ENCODE results near the gene GABRB2. TPM values are rescaled to one million over a fixed set of nuclear protein-coding genes. Genes with fewer than 3 reads are reported as not detected.

Gene GABRB2
- total RNA-seq, 4 donors from 2014 or later, result 0.61 to 10.1 TPM; not detected in 2

- Histone ChIP-seq H3K4me3 (no peak overlapping the region), H3K36me3 (no peaks in the 10 kb centered on the region), H3K9me3 (no peaks in the 10 kb centered on the region), H3K4me1 (no peaks in the 10 kb centered on the region), H3K27me3 (no peaks in the 10 kb centered on the region), H3K27ac (no peak overlapping the region)
- TF ChIP-seq POLR2A (IDR thresholded peaks at IDR 0.05), result no peak
- no peak for TF ChIP-seq CTCF (IDR thresholded peaks at IDR 0.05)
- no peak for DNase-seq
- intact Hi-C loops (cut with DNase I; ENCODE audit: low total_unique reads), result no loop called here
Measured at GRCh38 chr5:161387121-161387520, 159.4 kb downstream of the GABRB2 start.

GRCh38 chr5:161385027-161385426 lies 161.5 kb downstream of the GABRB2 start:
- no peak for DNase-seq
- no peak overlapping the region for H3K27ac ChIP-seq

GRCh38 chr5:161382685-161383084 lies 163.8 kb downstream of the GABRB2 start:
- Histone ChIP-seq H3K9me3 (no peaks in the 10 kb centered on the region), H3K4me3 (no peak overlapping the region), H3K27ac (no peak overlapping the region), H3K4me1 (no peaks in the 10 kb centered on the region), H3K36me3 (no peaks in the 10 kb centered on the region), H3K27me3 (no peaks in the 10 kb centered on the region)
- intact Hi-C loops (cut with DNase I; ENCODE audit: low total_unique reads), result no loop called here
- no peak for DNase-seq
- TF ChIP-seq POLR2A (IDR thresholded peaks at IDR 0.05) (no peak), CTCF (IDR thresholded peaks at IDR 0.05) (no peak)

More at GRCh38 chr5:161385027-161385426, 161.5 kb downstream of the GABRB2 start:
- no peaks in the 10 kb centered on the region for H3K9me3 ChIP-seq
- H3K36me3 ChIP-seq, result no peaks in the 10 kb centered on the region
- no peaks in the 10 kb centered on the region for H3K4me1 ChIP-seq
- no peak for TF ChIP-seq POLR2A (IDR thresholded peaks at IDR 0.05)
- no peak for TF ChIP-seq CTCF (IDR thresholded peaks at IDR 0.05)
- no peaks in the 10 kb centered on the region for H3K27me3 ChIP-seq
- H3K4me3 ChIP-seq, result no peak overlapping the region
- intact Hi-C loops (cut with DNase I; ENCODE audit: low total_unique reads), result no loop called here

- H3K36me3 ChIP-seq, result no peaks in the 10 kb centered on the region
- H3K27ac ChIP-seq, result no peak overlapping the region
- H3K4me3 ChIP-seq, result no peak overlapping the region
- no peaks in the 10 kb centered on the region for H3K9me3 ChIP-seq
- DNase-seq, result no peak
- TF ChIP-seq POLR2A (IDR thresholded peaks at IDR 0.05), result no peak
- no peak for TF ChIP-seq CTCF (IDR thresholded peaks at IDR 0.05)
- H3K4me1 ChIP-seq, result no peaks in the 10 kb centered on the region
- intact Hi-C loops (cut with DNase I; ENCODE audit: low total_unique reads), result no loop called here
- no peaks in the 10 kb centered on the region for H3K27me3 ChIP-seq
Measured at GRCh38 chr5:161380486-161380885, 166.0 kb downstream of the GABRB2 start.

GRCh38 chr5:161378701-161379100 lies 167.8 kb downstream of the GABRB2 start:
- Histone ChIP-seq H3K27me3 (no peaks in the 10 kb centered on the region), H3K27ac (no peak overlapping the region), H3K9me3 (no peaks in the 10 kb centered on the region), H3K36me3 (no peaks in the 10 kb centered on the region), H3K4me1 (no peaks in the 10 kb centered on the region), H3K4me3 (no peak overlapping the region)
- TF ChIP-seq POLR2A (IDR thresholded peaks at IDR 0.05) (no peak), CTCF (IDR thresholded peaks at IDR 0.05) (no peak)
- DNase-seq, result no peak
- intact Hi-C loops (cut with DNase I; ENCODE audit: low total_unique reads), result no loop called here

Measured in uterus (tissue), 4 donors.